NCI-H748 (cell line): ENCODE data around the gene MYO5B.
"Not testable (repeated sequence)": the region's sequence is repeated elsewhere in the genome, so short reads cannot be mapped to it uniquely, and the experiment has no call there.

Source experiments
- DNase-seq: peaks from one replicate; lab custom pipeline; 2025; ENCODE audit not compliant: unreplicated experiment; lab: John Stamatoyannopoulos, UW

MYO5B gene

DNA sequence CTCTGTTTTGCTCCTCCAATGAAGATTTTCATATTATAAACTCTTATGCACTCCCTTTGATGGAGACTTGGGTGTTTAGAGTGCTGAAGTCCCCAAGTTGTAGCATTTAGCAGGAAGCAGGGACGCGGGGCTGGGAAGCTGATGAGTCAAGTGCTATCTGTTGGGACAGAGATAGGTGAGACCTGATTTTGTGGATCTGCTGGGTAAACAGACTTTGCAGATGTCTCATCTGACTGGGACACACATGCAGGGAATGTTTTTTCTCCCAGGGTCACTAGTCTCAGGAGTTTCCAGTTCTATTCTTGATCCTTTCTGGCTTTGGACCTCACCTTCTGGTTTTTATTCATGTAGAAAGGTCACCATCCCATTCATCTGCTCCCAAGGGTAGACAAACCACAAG lies 301.9 kb downstream of the MYO5B start:
- no peak for DNase-seq

DNA sequence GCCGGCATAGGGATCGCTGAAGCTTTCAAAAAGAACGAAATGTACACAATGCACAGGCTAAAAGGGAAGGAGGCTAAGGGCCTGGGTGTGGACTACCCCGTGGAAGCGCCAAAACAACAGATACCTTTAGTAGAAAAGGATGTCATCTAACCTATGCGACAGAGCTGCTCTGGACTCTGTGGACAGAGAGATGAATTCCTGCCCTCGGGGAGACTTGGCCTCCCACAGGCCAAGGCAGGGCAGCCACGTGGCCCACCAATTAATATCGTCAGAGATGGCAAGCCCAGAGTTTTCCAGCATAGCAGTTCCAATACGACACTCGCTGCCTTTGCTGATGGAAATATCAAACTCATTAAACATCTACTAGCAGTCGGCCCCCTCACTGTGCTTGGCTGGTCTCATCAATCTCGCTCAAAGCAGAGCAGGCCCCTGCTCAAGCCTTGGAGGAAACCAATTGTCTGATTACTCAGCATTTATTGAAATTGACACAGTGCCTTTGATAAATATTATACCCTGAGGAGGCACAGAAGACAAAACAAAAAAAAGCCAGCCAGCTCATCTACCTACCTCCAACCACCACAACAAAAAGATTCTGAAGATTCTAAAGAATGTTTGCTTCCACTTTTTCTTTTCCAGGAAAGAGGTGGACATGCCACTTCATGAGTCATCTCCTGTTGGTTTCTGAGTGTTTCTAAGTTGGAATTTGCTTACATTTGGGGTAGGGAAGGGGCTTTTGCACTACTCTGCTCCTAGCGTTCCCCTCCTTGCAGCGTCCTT lies 302.6 kb downstream of the MYO5B start:
- DNase-seq = no peak

DNA sequence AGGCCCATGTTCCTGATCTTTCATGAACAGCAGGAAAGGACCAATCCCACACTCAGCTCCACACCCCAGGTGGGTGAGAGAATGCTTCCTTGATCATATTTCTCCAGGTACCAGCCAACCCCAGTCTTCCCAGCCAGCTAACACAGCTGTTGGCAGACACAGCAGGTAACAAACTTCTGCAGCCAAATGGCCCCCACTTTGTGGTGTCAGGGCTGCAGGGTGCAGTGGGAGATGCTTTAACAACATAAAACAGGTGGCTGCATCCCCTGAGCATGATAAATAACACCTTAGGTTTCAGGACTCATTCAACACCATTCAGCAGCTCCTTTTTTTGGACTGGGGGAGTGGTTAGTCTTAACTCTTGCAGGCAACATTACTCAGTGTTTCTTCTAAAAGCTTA lies 304.9 kb downstream of the MYO5B start:
- DNase-seq = no peak

DNA sequence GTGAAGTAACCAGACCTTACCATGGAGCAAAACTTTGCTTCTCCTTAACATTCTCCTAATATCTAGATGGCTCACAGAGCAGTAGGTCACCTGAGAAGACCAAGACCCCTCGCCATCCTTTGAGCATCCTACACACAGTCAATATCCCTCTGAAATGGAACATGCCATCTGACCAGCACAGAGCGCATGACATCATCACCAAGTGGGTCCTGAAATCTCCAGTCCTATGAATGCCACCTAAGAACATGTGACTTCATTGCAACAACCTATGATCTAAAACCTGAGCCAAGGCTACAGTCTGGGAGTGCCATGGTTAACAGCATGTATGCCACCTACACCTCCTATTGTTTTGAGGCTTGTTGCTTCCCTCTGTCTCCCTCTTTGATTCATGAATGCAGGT lies 305.4 kb downstream of the MYO5B start:
- not testable (repeated sequence) for DNase-seq

DNA sequence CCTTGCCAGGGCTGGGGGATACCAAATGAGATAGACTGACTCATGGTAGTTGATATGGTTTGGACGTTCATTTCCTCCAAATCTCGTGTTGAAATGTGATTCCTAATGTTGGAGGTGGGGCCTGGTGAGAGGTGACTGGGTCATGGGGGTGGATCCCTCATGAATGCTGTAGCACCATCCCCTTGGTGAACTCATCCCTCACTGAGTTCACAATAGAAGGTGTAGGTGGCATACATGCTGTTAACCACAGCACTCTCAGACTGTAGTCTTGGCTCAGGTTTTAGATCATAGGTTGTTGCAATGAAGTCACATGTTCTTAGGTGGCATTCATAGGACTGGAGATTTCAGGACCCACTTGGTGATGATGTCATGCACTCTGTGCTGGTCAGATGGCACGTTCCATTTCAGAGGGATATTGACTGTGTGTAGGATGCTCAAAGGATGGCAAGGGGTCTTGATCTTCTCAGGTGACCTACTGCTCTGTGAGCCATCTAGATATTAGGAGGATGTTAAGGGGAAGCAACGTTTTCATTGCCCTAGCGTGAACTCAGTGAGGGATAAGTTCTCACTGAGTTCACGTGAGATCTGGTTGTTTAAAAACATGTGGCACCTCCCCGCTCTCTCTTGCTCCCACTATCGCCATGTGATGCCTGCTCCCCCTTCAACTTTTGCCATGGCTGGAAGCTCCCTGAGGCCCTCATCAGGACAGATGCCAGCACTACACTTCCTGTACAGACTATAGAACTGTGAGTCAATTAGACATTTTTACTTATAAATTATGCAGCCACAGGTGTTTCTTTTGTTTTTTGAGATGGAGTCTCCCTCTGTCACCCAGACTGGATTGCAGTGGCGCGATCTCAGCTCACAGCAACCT lies 307.8 kb downstream of the MYO5B start:
- DNase-seq = no peak

DNA sequence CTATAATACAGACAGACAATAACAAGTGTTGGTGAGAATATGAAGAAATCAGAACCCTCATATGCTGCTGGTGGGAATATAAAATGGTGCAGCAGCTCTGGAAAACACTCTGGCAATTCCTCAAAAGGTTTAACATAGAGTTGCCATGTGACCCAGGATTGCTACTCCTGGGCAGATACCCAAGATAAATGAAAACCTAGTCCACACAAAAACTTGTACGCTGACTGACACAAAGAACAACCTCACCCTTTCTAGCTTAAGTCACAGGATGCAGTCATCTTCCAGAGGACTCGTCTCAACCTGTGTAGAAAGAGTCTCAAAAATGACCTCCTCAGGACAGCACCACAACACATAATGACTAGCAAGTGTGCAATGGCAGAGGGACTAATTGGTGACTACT lies 310.0 kb downstream of the MYO5B start:
- DNase-seq = no peak

DNA sequence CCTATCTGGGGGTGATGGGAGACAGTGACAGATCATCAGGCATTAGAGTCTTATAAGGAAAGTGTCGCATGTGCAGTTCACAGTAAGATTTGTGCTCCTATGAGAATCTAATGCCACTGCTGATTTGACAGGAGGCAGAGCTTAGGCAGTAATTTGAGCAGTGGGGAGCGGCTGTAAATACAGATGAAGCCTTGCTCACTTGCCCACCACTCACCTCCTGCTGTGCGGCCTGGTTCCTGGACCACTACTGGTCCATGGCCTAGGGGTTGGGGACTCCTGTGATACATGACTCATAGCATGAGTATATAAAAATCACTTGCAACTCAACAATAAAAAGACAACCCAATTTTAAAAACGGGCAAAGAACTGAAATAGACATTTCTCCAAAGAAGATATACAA lies 310.5 kb downstream of the MYO5B start:
- no peak for DNase-seq

DNA sequence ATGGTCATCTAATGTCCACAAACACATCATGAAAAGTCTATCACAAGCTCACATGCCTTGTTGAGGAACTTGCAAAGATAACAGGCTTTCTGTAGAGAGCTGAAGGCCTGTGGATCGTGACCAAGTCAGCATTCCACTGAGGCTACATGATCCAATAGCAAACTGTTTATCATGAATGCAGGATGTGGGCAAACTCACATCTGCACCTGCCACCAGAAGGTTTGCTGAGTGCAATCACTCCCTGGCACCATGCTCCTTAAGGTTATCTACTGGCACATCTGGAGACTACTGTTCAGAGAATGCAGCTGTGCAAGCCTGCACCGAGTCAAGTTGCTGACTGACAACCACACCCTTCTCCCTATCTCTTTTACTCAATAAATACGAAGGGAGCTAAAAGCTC lies 314.3 kb downstream of the MYO5B start:
- no peak for DNase-seq

DNA sequence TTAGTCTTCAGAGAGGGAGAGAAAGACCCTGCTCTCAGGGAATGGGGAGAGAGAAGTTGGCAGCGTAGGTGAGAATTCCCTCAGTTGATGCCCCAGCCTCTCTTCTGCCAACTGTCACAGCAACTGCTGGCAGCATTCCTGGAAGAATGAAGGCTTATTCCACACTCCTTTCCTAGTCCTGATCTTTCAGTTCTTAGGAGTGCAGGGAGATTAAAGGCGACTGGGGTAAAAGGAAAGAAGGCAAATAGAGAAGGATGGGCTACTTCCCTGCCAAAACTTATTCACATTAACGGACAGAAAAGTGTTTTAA lies 315.7 kb downstream of the MYO5B start:
- no peak for DNase-seq

DNA sequence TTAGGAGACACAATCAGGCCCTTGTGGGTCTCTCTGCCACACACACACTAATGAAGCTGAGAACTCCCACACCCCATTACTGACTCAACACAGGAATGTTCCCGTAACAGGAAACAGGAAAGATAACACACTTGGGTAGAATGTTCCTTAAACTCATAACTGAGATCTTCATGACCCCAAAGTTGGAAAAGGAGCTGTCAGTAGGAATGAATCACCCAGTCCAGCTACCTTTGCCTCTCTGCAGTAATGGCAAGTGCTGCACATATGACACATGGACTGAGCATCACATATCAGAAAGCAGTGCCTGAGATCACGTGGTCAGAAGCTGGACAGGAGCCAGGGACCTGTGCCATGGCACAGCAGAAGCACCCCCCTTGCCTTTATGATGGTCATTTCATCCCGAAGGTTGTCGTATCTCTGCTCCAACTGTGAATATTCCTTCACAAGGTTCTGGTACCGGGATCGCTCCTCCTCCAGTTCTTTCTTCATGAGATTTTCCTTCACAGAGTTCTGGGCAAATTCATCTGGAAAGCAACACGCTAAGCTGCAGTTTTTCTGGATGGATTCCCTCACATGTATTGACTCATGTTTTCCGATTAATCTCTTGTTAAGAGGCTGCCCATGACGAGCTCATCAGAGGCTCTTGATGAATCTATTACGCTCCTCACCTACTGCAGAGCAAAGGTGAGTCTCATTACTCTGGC lies 316.2 kb downstream of the MYO5B start:
- DNase-seq = no peak

DNA sequence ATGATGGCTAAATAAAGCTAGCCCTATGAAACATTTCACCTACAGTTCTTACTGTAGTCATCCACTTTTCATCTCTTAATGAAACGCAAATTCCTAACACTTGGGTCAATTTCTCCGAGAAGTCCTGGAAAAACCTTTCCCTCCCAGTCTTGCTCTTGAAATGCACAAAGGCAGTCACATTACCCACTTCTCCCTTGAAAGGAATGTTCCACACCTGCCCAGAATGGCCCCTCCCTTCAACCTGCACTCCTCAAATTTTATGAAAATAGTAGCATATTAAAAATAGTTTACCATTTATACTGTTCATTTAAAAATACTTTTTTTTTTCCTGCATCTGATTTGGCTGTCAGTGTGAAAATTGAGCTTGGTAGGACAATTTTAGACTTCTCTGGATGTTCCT lies 316.9 kb downstream of the MYO5B start:
- DNase-seq = no peak

DNA sequence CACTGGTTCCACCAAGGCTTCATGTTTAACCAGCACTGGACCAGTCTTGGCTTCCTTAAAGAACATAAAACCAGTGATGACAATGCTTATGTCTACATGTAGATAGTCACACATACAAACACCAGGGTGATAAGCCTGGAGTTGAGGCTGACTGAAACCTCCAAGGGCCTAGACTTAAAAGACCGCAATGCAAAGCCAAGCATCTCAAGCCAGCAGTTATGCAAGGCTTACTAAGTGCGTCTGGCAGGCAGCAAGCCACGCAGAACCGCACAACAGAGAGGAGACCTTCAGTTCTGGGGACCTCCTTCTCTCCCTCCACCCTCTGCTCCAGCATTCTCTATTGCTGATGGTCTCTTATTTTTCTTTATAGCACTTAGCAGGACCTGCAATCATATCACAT lies 318.4 kb downstream of the MYO5B start:
- DNase-seq = no peak

DNA sequence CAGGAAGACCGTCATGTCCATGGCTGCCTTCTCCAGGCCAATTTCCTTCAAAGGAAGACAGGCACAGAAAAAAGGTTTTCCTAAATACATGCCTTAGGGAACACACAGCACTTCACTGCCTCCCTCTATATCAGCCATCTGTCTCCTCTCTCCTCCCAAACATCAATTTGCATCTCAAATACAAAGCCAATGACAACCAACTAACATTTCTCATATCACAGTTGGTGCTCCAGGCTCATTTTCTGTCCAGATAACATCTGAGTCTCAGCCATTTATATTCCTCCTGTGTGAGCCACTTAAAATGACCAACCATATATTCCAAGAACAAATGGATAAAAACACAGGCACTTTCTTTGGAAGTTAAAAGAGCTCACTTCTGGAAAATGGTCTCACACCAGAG lies 319.2 kb downstream of the MYO5B start:
- no peak for DNase-seq

DNA sequence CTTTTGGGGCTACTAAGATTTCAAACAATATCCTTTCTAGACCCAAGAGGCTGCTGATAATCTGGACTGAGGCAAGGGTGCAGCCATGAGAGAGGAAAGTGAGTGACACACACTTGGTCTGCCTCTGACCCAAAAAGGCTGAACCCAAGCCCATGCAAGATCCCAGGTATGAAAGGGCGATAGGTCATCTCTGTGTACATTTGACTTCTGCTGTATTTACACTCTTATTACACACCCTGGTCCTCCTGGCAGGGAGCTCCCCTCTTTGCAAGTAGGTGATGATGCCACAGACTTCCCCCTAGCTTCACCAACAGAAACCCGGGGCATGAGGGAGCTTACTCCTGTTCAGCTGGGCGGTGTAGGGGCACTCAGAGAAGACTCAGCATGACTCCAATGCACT lies 319.8 kb downstream of the MYO5B start:
- no peak for DNase-seq

DNA sequence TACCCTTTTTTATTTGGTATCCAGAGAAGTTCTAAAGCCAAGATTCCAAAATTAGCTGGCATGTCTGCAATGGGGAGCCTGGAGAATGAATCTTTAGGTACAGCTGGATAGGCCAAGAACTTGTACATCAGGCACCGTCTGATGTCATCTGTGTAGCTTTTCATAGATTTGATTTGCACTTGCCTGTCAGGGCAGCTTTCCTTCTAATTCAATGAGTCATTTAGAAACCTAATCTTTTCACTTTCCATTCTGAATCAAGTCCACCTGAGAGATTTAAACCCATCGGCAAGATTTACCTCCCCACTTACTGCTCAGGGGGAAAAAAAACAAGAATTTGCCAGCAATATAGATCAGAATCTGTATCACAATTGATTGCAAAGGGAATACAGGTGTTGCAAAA lies 320.7 kb downstream of the MYO5B start:
- no peak for DNase-seq

DNA sequence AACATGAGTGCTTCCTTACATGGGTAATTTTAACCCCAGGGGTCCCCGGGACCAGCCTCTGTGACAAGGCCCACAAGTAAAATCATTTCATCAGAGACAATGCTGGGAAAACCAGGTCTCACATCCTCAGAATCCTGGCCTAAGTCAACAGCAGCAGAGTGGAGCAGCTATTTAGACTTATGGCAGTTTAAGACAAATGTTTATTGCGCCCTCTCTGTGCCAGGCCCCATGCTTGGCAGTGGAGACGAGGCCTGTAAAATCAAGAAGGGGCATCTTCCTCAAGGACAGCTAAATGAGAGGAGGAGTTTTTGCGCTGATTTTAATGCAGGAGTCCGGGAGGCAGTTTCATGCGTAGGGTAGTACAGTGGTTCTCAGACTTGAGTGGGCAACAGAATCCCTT lies 325.6 kb downstream of the MYO5B start:
- DNase-seq = no peak

DNA sequence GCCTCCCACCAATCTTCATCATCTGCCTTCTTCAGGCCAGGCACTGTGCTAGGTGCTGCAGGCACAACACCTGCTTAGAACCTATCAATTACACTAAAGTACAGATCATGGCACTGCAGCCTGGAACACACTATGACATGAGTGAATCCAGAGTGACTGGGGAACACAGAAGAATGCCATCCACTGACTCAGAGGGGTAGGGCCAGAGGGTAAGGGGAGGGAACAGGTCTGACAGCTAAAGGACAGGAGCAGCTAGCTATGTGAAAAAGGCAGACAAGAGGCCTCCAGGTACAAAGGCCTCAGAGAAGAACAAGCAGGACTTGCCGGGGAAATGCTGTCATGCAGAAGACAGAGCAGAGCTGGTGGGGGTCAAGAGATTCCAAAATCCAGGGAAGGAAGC lies 328.3 kb downstream of the MYO5B start:
- DNase-seq = no peak

DNA sequence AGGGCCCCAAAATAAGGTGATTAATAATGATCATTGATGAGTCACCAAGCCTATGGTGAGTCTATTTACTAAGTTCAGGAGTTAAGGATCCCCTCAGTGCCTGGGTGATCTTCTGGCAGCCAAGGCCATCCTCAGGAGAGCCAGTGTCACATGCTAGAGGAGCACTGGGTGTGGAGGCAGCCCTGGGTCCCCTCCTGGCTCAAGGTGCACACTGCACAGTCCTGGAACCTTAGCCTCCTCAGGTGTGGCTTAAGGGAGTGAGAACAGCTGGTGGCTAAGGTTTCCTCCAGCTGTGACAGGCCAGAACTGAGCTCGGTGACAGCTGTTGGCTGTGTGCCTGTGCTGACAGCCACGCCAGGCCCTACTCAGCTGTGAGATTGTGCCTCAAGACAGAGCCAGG lies 329.5 kb downstream of the MYO5B start:
- no peak for DNase-seq

DNA sequence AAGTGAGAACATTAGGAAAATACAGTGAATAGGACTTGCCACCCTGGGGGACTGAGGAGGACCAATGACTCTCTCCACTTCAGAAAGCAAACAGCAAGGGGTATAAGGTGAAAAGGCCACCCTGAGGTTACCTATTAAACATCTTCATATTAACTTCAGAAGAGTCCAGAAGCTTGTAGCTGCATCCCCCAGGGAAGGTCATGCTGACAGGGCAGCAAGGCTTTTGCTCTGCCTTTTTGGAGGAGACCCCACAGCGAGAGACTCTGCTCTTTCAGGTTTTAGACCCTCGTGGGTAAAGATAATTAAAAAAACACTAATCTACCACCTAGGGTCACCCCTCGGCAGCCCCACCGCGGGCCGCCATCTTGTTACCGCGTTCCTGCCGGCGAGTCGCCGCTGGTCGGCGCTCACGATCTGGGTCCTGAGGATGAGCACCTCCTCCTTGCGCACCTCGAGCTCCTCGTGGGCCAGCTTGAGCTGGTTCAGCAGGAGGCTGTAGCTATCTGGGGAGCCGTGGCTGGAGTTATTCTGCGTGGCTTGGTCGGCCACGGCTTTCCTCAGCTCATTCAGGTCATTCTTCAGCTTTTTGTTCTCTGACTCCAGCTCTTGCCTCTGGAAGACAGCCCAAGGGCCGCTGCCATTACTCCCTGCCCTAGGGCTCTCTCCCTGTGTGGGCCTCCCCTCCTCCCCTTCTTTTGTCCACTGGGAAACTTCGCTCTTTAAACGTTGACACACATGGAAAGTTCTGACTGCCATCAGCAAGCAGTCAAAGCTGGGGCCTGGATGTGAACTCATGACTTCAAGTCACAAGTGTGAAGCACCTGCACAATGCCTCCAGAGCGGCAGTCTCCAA lies 331.0 kb downstream of the MYO5B start:
- DNase-seq = no peak

DNA sequence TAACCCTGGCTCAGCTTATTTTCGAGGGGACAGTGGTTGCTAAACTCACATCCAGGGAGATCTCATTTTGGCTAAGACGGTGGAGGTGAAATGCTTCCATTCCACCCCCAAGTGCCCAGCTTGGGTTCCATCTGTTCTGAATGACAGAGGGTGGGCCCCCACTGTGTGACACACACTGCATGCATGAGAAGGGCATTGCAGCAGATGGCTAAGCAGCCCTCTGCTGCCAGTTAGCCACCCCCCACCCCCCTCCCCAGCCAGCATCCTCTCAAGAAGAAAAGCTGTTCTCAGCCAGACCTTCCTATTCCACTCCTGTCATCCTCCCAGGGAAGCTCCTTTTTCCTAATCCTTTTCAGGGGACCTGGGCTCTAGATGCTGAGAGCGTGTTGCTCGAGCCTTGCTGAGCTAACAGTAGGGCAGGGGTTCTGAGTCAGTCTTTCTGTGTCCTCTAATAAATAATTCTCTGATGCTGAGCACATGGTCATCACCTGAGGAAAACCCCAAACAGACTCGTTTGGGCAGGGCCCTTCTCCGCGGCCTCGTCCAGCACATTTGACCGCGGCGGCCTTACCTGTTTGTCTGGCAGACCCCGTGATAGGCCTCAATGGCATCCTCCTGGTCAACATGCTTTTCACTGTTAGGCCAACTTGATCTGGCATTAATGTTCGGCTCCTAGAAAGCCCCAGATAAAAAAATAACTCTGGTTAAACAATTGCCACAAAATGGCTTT lies 332.1 kb downstream of the MYO5B start:
- no peak for DNase-seq
